Mucosa of stomach (tissue), 1 donor: ENCODE data around the gene KCND2.
"Not testable (repeated sequence)": the region's sequence is repeated elsewhere in the genome, so short reads cannot be mapped to it uniquely, and the experiment has no call there.

Source experiments
- H3K27me3 ChIP-seq: one replicate; pipeline ENCODE4 v1.7.0; 2013; ENCODE audit warnings: mild to moderate bottlenecking, low read length; ENCODE audit not compliant: control insufficient read depth, insufficient read depth
- H3K36me3 ChIP-seq: one replicate; pipeline ENCODE4 v1.7.0; 2013; ENCODE audit warnings: low read length; ENCODE audit not compliant: control insufficient read depth, insufficient read depth
- H3K4me1 ChIP-seq: one replicate; pipeline ENCODE4 v1.7.0; 2013; ENCODE audit warnings: mild to moderate bottlenecking, low read length; ENCODE audit not compliant: control insufficient read depth, insufficient read depth
- H3K4me3 ChIP-seq: one replicate; pipeline ENCODE4 v1.7.0; 2013; ENCODE audit warnings: low read length
- H3K9ac ChIP-seq: one replicate; pipeline ENCODE4 v1.7.0; 2013; ENCODE audit warnings: mild to moderate bottlenecking, low read length, moderate library complexity
- H3K9me3 ChIP-seq: one replicate; pipeline ENCODE4 v1.7.0; 2013; ENCODE audit warnings: mild to moderate bottlenecking, low read length, moderate library complexity; ENCODE audit not compliant: control insufficient read depth
- donor health status: Pancreatic carcinoma.

Gene KCND2

GRCh38 chr7:120578657-120579056, 305.7 kb downstream of the KCND2 start:
- not testable (repeated sequence) for H3K4me1 ChIP-seq, H3K9me3 ChIP-seq, H3K27me3 ChIP-seq, H3K9ac ChIP-seq, H3K4me3 ChIP-seq, H3K36me3 ChIP-seq

- Histone ChIP-seq H3K4me3 (no peak overlapping the region), H3K36me3 (no peaks in the 10 kb centered on the region), H3K9ac (no peak overlapping the region), H3K9me3 (no peaks in the 10 kb centered on the region), H3K27me3 (no peaks in the 10 kb centered on the region), H3K4me1 (no peaks in the 10 kb centered on the region)
Measured at GRCh38 chr7:120582916-120583315, 309.9 kb downstream of the KCND2 start.

GRCh38 chr7:120583899-120584586, 311.1 kb downstream of the KCND2 start:
- Histone ChIP-seq H3K9ac (no peak overlapping the region), H3K4me3 (no peak overlapping the region)

GRCh38 chr7:120586571-120586970, 313.6 kb downstream of the KCND2 start:
- Histone ChIP-seq H3K9me3 (no peaks in the 10 kb centered on the region), H3K36me3 (no peaks in the 10 kb centered on the region), H3K4me1 (no peaks in the 10 kb centered on the region), H3K4me3 (no peak overlapping the region), H3K9ac (no peak overlapping the region), H3K27me3 (no peaks in the 10 kb centered on the region)

More at GRCh38 chr7:120583899-120584586, 311.1 kb downstream of the KCND2 start:
- H3K4me1 ChIP-seq, result no peaks in the 10 kb centered on the region
- no peaks in the 10 kb centered on the region for H3K36me3 ChIP-seq
- H3K27me3 ChIP-seq, result no peaks in the 10 kb centered on the region
- no peaks in the 10 kb centered on the region for H3K9me3 ChIP-seq

- H3K9me3 ChIP-seq, result no peaks in the 10 kb centered on the region
- H3K36me3 ChIP-seq, result no peaks in the 10 kb centered on the region
- H3K9ac ChIP-seq, result no peak overlapping the region
- no peaks in the 10 kb centered on the region for H3K27me3 ChIP-seq
- no peak overlapping the region for H3K4me3 ChIP-seq
- H3K4me1 ChIP-seq, result no peaks in the 10 kb centered on the region
Measured at GRCh38 chr7:120587243-120587642, 314.3 kb downstream of the KCND2 start.

GRCh38 chr7:120588416-120588815, 315.4 kb downstream of the KCND2 start:
- Histone ChIP-seq H3K27me3 (no peaks in the 10 kb centered on the region), H3K9me3 (no peaks in the 10 kb centered on the region), H3K36me3 (no peaks in the 10 kb centered on the region), H3K4me3 (no peak overlapping the region), H3K9ac (no peak overlapping the region), H3K4me1 (no peaks in the 10 kb centered on the region)

- no peaks in the 10 kb centered on the region for H3K36me3 ChIP-seq
- H3K9ac ChIP-seq, result no peak overlapping the region
- H3K9me3 ChIP-seq, result no peaks in the 10 kb centered on the region
- H3K27me3 ChIP-seq, result no peaks in the 10 kb centered on the region
- H3K4me1 ChIP-seq, result no peaks in the 10 kb centered on the region
- H3K4me3 ChIP-seq, result no peak overlapping the region
Measured at GRCh38 chr7:120588862-120589261, 315.9 kb downstream of the KCND2 start.

- no peak overlapping the region for H3K4me3 ChIP-seq
- no peak overlapping the region for H3K9ac ChIP-seq
- H3K9me3 ChIP-seq, result no peaks in the 10 kb centered on the region
- H3K4me1 ChIP-seq, result no peaks in the 10 kb centered on the region
- no peaks in the 10 kb centered on the region for H3K27me3 ChIP-seq
- H3K36me3 ChIP-seq, result no peaks in the 10 kb centered on the region
Measured at GRCh38 chr7:120600607-120601006, 327.6 kb downstream of the KCND2 start.

- no peaks in the 10 kb centered on the region for H3K27me3 ChIP-seq
- no peaks in the 10 kb centered on the region for H3K9me3 ChIP-seq
- no peak overlapping the region for H3K4me3 ChIP-seq
- H3K9ac ChIP-seq, result no peak overlapping the region
- no peaks in the 10 kb centered on the region for H3K4me1 ChIP-seq
- no peaks in the 10 kb centered on the region for H3K36me3 ChIP-seq
Measured at GRCh38 chr7:120603366-120603765, 330.4 kb downstream of the KCND2 start.

GRCh38 chr7:120609136-120609753, 336.3 kb downstream of the KCND2 start:
- Histone ChIP-seq H3K4me3 (no peak overlapping the region), H3K27me3 (no peaks in the 10 kb centered on the region), H3K4me1 (no peaks in the 10 kb centered on the region), H3K9ac (no peak overlapping the region), H3K9me3 (no peaks in the 10 kb centered on the region), H3K36me3 (no peaks in the 10 kb centered on the region)

- H3K9me3 ChIP-seq, result no peaks in the 10 kb centered on the region
- no peaks in the 10 kb centered on the region for H3K4me1 ChIP-seq
- no peak overlapping the region for H3K9ac ChIP-seq
- H3K27me3 ChIP-seq, result no peaks in the 10 kb centered on the region
- H3K4me3 ChIP-seq, result no peak overlapping the region
- H3K36me3 ChIP-seq, result no peaks in the 10 kb centered on the region
Measured at GRCh38 chr7:120611975-120612374, 339.0 kb downstream of the KCND2 start.

GRCh38 chr7:120615703-120616102, 342.7 kb downstream of the KCND2 start:
- Histone ChIP-seq H3K36me3 (no peaks in the 10 kb centered on the region), H3K27me3 (no peaks in the 10 kb centered on the region), H3K4me3 (no peak overlapping the region), H3K9me3 (no peaks in the 10 kb centered on the region), H3K4me1 (no peaks in the 10 kb centered on the region), H3K9ac (no peak overlapping the region)
